Colonic mucosa (tissue), 4 donors: ENCODE measurements around the gene SHISA9. TPM values are rescaled to one million over a fixed set of nuclear protein-coding genes. Genes with fewer than 3 reads are reported as not detected.

Experiments used
- DNase-seq: peaks from one replicate; pipeline ENCODE4 v3.0.0-alpha.2; 2020
- H3K27ac ChIP-seq: fragments of 200-600 bp; one replicate; pipeline ENCODE4 v1.8.0; 2021
- H3K27me3 ChIP-seq: fragments of 200-600 bp; one replicate; pipeline ENCODE4 v1.8.0; 2021
- H3K36me3 ChIP-seq: fragments of 200-600 bp; one replicate; pipeline ENCODE4 v1.8.0; 2021
- H3K4me1 ChIP-seq: fragments of 200-600 bp; one replicate; pipeline ENCODE4 v1.8.0; 2021; ENCODE audit warnings: mild to moderate bottlenecking
- H3K4me3 ChIP-seq: fragments of 200-600 bp; one replicate; pipeline ENCODE4 v1.8.0; 2021
- H3K9ac ChIP-seq, 2 donors: one replicate each; pipeline ENCODE4 v1.7.0; 2013; ENCODE audit warnings: control low read depth in 2 of 2, low read depth in 2 of 2, low read length in 2 of 2
- H3K9me3 ChIP-seq: fragments of 200-600 bp; one replicate; pipeline ENCODE4 v1.8.0; 2021
- CTCF ChIP-seq: fragments of 200-600 bp; IDR thresholded peaks from one replicate; pipeline ENCODE4 v1.8.0; 2022; ENCODE audit warnings: antibody characterized with exemption, mild to moderate bottlenecking
- intact Hi-C: fragments of 100-400 bp; cut with DNase I; formaldehyde crosslinking; loops from one replicate; pipeline ENCODE4 v1.14.1; 2022
- total RNA-seq, 2 donors: library from RNA; stranded (reverse); fragmentation: NEBNext Ultra II Directional in 1 of 2; extraction: Animal tissue kit (Norgen Biotek cat#: 25700) in 1 of 2; gene quantifications; one replicate each; pipeline ENCODE4 v1.2.1, GENCODE V29; 2021
- donor health status: healthy.
- donor health status: DM: no; HTN: no; CAD: no.
- donor health status: DM: no; HTN: no; CAD: no.

Gene SHISA9
- total RNA-seq, 2 donors from 2014 or later: 0.74 to 1.3 TPM

- H3K9me3 ChIP-seq: no peaks in the 10 kb centered on the region
- no peak overlapping the region for H3K4me3 ChIP-seq
- no peak for DNase-seq
- no peaks in the 10 kb centered on the region for H3K36me3 ChIP-seq
- H3K27me3 ChIP-seq: no peaks in the 10 kb centered on the region
- no peak for TF ChIP-seq CTCF
- intact Hi-C loops: no loop called here
- no peak overlapping the region for H3K27ac ChIP-seq
- no peak overlapping the region for H3K9ac ChIP-seq
- no peaks in the 10 kb centered on the region for H3K4me1 ChIP-seq
Observed at GRCh38 chr16:12985516-12985915, 84.1 kb downstream of the SHISA9 start.

GRCh38 chr16:12988071-12988470, 86.7 kb downstream of the SHISA9 start:
- intact Hi-C loops: no loop called here
- Histone ChIP-seq H3K27me3 (no peaks in the 10 kb centered on the region), H3K27ac (no peak overlapping the region), H3K9me3 (no peaks in the 10 kb centered on the region), H3K4me1 (no peaks in the 10 kb centered on the region), H3K9ac (no peak overlapping the region), H3K4me3 (no peak overlapping the region), H3K36me3 (no peaks in the 10 kb centered on the region)
- TF ChIP-seq CTCF: no peak
- no peak for DNase-seq

GRCh38 chr16:12992066-12992465, 90.7 kb downstream of the SHISA9 start:
- H3K9ac ChIP-seq: no peak overlapping the region
- no peak overlapping the region for H3K4me3 ChIP-seq
- no peaks in the 10 kb centered on the region for H3K27me3 ChIP-seq
- no peaks in the 10 kb centered on the region for H3K36me3 ChIP-seq
- H3K4me1 ChIP-seq: no peaks in the 10 kb centered on the region
- intact Hi-C loops: no loop called here
- no peak overlapping the region for H3K27ac ChIP-seq
- no peak for TF ChIP-seq CTCF
- DNase-seq: no peak
- no peaks in the 10 kb centered on the region for H3K9me3 ChIP-seq

- H3K27me3 ChIP-seq: no peaks in the 10 kb centered on the region
- TF ChIP-seq CTCF: no peak
- H3K27ac ChIP-seq: no peak overlapping the region
- no peaks in the 10 kb centered on the region for H3K36me3 ChIP-seq
- DNase-seq: no peak
- intact Hi-C loops: no loop called here
- H3K9me3 ChIP-seq: no peaks in the 10 kb centered on the region
- H3K4me1 ChIP-seq: no peaks in the 10 kb centered on the region
- H3K9ac ChIP-seq: no peak overlapping the region
- no peak overlapping the region for H3K4me3 ChIP-seq
Observed at GRCh38 chr16:12994402-12994801, 93.0 kb downstream of the SHISA9 start.

GRCh38 chr16:12995721-12996372, 94.4 kb downstream of the SHISA9 start:
- intact Hi-C loops: no loop called here
- no peaks in the 10 kb centered on the region for H3K27me3 ChIP-seq
- H3K36me3 ChIP-seq: no peaks in the 10 kb centered on the region
- DNase-seq: no peak
- no peak overlapping the region for H3K4me3 ChIP-seq
- no peak overlapping the region for H3K27ac ChIP-seq
- no peaks in the 10 kb centered on the region for H3K4me1 ChIP-seq
- H3K9me3 ChIP-seq: no peaks in the 10 kb centered on the region
- H3K9ac ChIP-seq: no peak overlapping the region
- TF ChIP-seq CTCF: no peak
